Measurements from ENCODE around the gene MTMR12.
"Not testable (repeated sequence)": the region's sequence is repeated elsewhere in the genome, so short reads cannot be mapped to it uniquely, and the experiment has no call there.

Gene MTMR12

DNA sequence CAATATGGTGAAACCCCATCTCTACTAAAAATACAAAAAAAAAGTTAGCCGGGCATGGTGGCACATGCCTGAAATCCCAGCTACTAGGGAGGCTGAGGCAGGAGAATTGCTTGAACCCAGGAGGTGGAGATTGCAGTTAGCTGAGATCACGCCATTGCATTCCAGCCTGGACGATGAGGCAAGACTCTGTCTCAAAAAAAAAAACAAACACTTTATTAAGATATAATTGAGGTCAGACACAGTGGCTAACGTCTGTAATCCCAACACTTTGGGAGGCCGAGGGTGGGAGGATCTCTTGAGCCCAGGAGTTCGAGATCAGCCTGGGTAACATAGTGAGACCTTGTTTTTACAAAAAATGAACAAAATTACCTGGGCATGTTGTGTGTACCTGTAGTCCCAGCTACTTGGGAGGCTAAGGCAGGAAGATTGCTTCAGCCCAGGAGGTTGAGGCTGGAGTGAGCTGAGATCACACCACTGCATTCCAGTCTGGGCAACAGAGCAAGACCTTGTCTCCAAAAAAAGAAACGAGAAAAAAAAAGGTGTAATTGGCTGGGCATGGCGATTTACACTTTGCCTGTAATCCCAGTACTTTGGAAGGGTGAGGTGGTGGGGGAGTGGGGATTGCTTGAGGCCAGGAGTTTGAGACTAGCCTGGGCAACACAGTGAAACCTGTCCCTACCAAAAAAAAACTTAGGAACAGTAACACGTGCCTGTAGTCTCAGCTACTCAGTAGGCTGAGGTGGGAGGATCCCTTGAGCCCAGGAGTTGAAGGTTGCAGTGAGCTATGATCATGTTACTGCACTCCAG is 16.6 kb downstream of the MTMR12 start:
- not testable (repeated sequence) for DNase-seq

DNA sequence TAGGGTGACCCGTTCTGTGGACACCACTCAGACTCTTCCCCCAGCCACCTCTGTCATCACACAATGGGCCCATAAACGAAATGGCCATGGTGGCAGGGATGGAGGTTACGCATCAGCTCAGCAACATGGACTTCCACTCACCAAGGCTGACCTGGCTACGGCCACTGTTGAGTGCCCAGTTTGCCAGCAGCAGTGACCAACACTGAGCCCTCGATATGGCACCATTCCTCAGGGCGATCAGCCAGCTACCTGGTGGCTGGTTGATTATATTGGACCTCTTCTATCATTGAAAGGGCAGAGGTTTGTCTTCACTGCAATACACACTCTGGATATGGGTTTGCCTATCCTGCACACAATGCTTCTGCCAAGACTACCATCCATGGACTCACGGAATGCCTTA is 21.1 kb downstream of the MTMR12 start:
- DNase-seq = no peak

DNA sequence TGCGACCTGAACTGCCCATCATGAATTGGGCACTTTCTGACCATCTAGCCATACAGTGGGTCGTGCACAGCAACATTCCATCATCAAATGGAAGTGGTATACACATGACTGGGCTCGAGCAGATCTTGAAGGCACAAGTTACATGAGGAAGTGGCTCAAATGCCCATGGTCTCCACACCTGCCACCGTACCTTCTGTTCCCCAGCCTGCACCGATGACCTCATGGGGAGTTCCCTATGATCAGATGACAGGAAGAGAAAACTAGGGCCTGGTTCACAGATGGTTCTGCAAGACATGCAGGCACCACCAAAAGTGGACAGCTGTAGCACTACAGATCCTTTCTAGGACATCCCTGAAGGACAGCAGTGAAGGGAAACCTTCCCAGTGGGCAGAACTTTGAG is 21.8 kb downstream of the MTMR12 start:
- DNase-seq = no peak

- not testable (repeated sequence) for DNase-seq
These were observed 22.2 kb downstream of the MTMR12 start for GRCh38 chr5:32290501-32290900.

- not testable (repeated sequence) for DNase-seq
These were observed 22.8 kb downstream of the MTMR12 start for GRCh38 chr5:32289986-32290385.

GRCh38 chr5:32288135-32288534 is 24.6 kb downstream of the MTMR12 start:
- not testable (repeated sequence) for DNase-seq

DNA sequence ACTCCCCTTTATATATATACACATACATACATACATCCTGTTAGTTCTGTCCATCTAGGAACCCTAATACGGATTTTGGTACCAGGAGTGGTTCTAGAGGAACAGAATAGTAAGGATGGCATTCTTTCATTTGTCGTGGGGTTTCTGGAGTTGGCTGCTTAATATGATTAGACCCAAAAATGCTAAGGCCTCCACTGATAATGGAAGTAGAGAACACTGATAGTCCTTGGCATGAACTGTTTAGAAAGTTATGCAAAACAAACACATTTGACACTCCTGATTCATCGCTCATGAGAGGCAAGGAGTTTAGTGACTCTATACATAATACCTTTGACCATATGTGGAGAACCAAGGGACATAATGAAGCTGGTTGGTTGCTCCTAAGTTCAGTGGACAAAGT is 25.2 kb downstream of the MTMR12 start:
- not testable (repeated sequence) for DNase-seq

DNA sequence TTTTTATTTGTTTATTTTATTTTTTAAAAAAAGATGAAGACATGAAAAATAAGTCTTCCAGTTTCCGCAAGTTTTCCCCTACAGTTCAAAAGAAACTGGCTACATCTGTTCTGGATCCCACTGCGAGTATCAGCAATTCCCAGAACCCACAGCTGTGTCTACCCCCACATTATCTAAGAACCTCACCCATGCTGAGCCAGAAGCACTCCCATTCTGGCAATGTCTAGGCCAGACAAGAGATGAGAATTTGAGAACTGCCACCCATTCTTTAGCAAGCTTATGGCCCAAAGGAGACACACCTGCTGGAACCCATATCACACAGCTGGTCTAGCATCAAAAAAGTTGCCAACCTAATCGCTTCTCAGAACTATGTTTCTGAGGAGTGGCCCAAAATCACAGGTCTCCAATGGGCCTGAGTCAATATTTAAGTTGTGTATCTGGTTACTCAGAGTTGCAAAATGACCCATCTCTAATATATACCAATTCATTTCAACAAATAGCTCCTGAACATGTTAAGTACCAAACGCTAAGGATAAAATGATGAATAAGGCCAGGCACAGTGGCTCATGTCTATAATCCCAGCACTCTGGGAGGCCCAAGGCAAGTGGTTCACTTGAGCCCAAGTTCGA is 27.1 kb downstream of the MTMR12 start:
- DNase-seq = no peak

DNA sequence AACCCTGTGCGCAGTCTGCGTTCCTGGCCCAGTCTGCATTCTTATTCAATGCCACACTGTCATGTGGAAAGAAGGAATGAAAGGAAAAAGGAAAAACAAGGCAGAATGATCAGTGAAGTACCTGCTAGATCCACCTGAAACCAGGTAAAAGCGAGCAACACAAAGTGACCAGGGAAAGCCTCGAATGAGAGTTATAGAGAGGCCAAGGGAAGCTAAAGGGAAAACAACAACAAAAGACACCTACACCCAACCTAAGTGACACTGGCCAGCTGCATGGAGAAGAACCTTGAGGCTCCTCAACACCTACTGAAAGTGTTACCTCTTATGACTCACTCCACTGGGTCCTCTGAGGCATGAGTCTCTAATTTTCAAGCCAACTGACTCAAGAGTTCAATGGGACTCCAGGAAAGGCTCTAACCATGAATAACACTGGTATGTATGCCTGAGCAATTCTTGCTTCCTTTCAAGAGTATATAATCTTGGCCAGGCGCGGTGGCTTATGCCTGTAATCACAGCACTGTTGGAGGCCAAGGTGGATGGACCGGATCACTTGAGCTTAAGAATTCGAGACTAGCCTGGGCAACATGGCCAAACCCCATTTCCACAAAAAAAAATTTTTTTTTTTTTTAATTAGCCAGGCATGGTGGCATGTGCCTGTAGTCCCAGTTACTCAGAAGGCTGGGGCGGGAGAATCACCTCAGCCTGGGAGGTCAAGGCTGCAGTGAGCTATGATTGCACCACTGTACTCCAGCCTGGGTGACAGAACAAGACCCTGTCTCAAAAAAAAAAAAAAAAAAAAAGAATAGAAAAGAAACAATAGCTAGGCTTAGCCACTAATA is 29.0 kb downstream of the MTMR12 start:
- no peak for DNase-seq

- no peak for DNase-seq
These were observed 29.7 kb downstream of the MTMR12 start for GRCh38 chr5:32283061-32283460.

- no peak for DNase-seq
These were observed 30.1 kb downstream of the MTMR12 start for GRCh38 chr5:32282633-32283032.

- DNase-seq = not testable (repeated sequence)
These were observed 31.2 kb downstream of the MTMR12 start for GRCh38 chr5:32281378-32282133.

- DNase-seq = no peak
These were observed 32.1 kb downstream of the MTMR12 start for GRCh38 chr5:32280656-32281081.

- no peak for DNase-seq
These were observed 33.0 kb downstream of the MTMR12 start for GRCh38 chr5:32279786-32280185.

GRCh38 chr5:32279223-32279622 is 33.5 kb downstream of the MTMR12 start:
- DNase-seq = no peak

DNA sequence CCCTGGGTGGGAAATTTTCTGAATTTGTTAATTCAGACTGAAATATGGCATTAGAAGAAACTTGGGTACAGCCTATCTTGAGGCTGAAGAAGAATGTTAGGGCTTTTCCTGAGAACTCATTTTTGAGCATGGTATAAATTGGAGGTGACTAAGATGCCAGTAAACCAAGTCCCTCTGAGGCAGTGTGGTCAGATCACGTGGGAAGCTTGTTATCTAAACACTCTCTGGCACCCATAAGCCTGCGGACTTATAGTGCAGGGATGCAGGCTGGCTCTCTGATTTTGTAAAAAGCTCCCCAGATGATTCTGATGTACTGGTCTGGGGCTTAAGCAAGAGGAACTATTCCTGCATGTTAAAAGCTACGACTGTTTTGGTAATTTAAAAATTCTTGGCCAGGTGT is 34.3 kb downstream of the MTMR12 start:
- DNase-seq = no peak

GRCh38 chr5:32277798-32278197 is 34.9 kb downstream of the MTMR12 start:
- no peak for DNase-seq

DNA sequence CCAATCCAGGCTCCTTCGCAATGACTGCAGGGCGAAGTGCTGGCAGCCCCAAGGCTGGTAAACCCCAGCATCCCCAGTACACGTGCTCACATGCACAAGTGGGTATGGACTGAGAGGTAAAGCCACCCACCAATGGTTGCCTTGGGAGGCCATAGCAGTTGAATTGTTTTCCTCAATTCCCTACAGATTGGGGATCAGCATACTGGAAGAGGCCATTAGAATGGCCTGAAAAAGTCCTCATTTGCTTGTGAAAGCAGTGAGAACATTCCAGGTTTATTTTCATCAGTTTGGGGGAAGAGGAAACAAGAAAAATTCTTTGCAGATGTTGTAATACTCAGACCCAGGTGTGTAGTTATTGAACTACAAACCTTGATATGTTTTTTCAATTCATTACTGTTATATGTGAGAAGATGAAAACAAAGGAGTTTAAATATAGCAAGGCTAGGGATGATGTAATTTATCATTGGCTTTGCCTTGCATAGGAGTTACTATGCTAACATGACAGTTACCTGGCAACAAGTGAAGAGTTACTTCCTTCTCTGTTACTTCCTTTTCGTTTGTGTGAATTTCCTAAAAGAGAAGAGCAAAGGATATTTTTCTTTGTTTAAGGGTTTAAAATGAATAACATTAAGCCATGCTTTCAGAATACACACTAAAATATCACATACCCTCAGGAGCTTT is 36.4 kb downstream of the MTMR12 start:
- no peak for DNase-seq

- no peak for DNase-seq
These were observed 37.4 kb downstream of the MTMR12 start for GRCh38 chr5:32275396-32275741.

DNA sequence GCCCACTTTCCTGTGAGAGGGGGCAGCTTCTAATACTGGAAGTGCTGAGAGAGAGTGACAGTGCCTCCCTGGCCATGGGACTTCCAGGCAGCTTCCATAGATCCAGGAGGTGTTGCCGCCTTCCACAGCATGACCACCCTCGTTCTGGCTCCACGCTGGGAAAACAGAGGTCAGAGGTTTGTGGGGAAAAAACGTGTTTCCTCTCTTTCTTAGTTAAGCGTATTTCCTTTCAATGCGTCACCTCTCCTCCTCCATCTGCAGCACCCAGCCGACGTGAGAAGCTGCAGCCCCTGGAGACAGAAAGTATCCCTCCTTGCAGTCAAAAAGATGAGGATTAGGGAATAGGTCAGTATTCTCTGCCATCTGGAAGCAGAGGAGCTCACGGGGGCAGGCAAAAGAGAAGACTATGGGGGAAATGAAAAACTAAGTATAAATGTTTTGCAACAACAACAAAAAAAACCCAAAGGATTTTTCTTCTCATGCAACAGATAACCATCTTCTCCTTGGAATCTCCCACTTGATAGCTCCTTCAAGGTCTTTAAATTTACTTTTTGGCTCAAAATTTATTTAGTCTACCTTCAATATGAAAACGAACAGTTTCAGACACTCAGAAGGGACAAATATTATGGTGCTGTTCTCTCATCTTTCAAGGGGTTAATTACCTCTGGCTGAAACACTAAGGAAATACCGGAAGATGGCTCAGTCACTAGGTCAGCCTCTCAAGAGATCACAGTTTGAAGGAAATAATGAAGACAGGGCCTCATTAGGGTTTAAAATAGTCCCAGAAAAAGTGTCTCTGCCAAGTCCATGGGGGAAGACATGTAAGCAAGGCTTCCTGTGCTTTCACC is 38.0 kb downstream of the MTMR12 start:
- DNase-seq = no peak

DNA sequence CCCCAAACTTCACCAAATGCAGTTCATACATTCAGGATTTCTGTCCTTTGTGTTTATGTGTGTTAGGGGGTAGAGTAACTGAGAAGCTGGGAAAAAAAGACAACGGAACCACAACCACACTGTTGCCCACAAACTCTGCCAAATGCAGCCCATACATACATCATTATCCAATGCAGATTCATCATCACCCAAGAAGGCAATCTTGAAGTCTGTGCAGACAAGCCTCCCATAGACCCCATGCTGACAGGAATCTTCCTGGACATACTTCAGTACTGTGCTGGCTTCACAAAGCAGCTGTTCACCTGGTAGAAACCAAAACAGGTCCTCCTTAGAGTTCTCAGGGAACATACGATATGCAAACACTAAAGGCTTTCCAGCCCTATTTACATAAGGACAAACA is 38.9 kb downstream of the MTMR12 start:
- DNase-seq = no peak

All from NCI-H1105 (cell line).